ENCODE measurements around the gene PELI1. TPM values are rescaled to one million over a fixed set of nuclear protein-coding genes. Genes with fewer than 3 reads are reported as not detected.
A peak's percentile ranks its signal among the peaks of the same experiment; 100 is the strongest.

The PELI1 gene
- total and polyA plus RNA-seq, 2 of the 8 experiments (the other 6 are each of a cell fraction or from before 2014, with no cell fraction given): 21.8 to 57.1 TPM

DNA sequence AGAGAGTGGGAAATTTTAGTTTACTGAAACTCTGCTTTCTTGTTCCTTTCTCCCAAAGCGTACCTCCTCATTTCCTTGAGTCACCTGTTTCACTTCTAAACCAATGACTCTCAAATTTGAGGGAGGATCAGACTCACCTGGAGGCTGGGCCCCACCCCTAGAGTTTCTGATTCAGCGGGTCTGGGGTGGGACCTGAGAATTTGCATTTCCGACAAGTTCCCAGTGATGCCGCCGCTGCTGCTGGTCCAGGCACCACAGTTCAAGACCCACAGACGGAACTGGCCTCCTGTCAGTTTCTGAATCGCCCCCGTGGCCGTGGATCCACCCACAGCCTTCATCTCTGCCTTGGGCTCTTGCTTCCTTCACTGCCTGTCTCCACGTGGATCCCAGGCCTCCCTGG is 44.9 kb upstream of the PELI1 start:
- DNase-seq (ENCODE audit: low read depth in 1 of 2, low spot score in 2 of 2) (no peak), FAIRE-seq (no peak)
- Histone ChIP-seq H3K23me2 (ENCODE audit: low read depth, low read length) (no peaks in the 10 kb centered on the region), H3K79me1 (ENCODE audit: low read depth, low read length) (no peaks in the 10 kb centered on the region), H3K27ac (ENCODE audit: low read depth, low read length) (no peak overlapping the region), H2AK5ac (ENCODE audit: low read depth, low read length) (no peak overlapping the region), H3K4ac (replicated peaks; ENCODE audit: insufficient read length, low read depth, low read length) (no peak overlapping the region), H3K4me2 (ENCODE audit: insufficient read depth in 1 of 2, low read depth in 2 of 2, low read length in 2 of 2) (no peak overlapping the region), H3K4me3 (ENCODE audit: extremely low read depth in 1 of 4, insufficient read depth in 2 of 4, low read depth in 3 of 4, low read length in 4 of 4) (no peak overlapping the region), H3K56ac (replicated peaks; ENCODE audit: insufficient read length, low read depth, low read length) (no peak overlapping the region), H3K14ac (ENCODE audit: insufficient read length) (no peak overlapping the region), H3K9ac (replicated peaks in 1 of 4; ENCODE audit: extremely low read depth in 1 of 4, low read depth in 3 of 4, low read length in 3 of 4) (no peak overlapping the region), H4K5ac (ENCODE audit: insufficient read length, low read depth, low read length) (no peak overlapping the region), H2BK120ac (replicated peaks; ENCODE audit: low read depth, low read length) (no peak overlapping the region), H2BK5ac (ENCODE audit: low read depth, low read length) (no peak overlapping the region), H3K4me1 (replicated peaks in 1 of 4; ENCODE audit: control insufficient read depth in 3 of 4, insufficient read depth in 4 of 4, low read length in 3 of 4) (peaks cover 0 to 4% (median 3%) of the 10 kb centered on the region in 4 experiments; a peak in 5 of 7 replicates), H2BK20ac (ENCODE audit: low read length) (no peak overlapping the region), H4K91ac (replicated peaks; ENCODE audit: insufficient read length, low read length) (peak overlapping the region; percentile 44), H3K18ac (ENCODE audit: extremely low read depth, low read length) (no peak overlapping the region), H2BK12ac (ENCODE audit: low read depth, low read length) (no peak overlapping the region), H2BK15ac (ENCODE audit: low read length) (no peak overlapping the region), H3K27me3 (replicated peaks in 1 of 4; ENCODE audit: control insufficient read depth in 3 of 4, extremely low read depth in 1 of 4, insufficient read depth in 3 of 4, low read length in 3 of 4) (no peaks in the 10 kb centered on the region), H4K20me1 (replicated peaks in 1 of 2; ENCODE audit: control insufficient read depth in 1 of 2, insufficient read depth in 2 of 2, low read length in 2 of 2) (no peaks in the 10 kb centered on the region), H3K23ac (ENCODE audit: insufficient read length) (no peak overlapping the region), H2AFZ (ENCODE audit: low read length) (no peak overlapping the region), H4K8ac (ENCODE audit: extremely low read depth, insufficient read depth, low read length) (no peak overlapping the region; the same call in 1 of the 2 replicates), H3K9me3 (ENCODE audit: insufficient read depth in 2 of 2, low read depth in 1 of 2, low read length in 1 of 2) (no peaks in the 10 kb centered on the region), H3K36me3 (ENCODE audit: control insufficient read depth in 2 of 4, insufficient read depth in 4 of 4, low read length in 3 of 4) (no peaks in the 10 kb centered on the region), H3K79me2 (ENCODE audit: control insufficient read depth in 1 of 2, insufficient read depth in 2 of 2, low read length in 2 of 2) (no peaks in the 10 kb centered on the region)
- ChIA-PET CTCF (ENCODE audit: partially characterized antibody) (interaction anchor here (1.5 kb wide), 1 partner anchor 299 kb away, joined by 3 read pairs; no protein-coding TSS in a partner anchor), POLR2A (ENCODE audit: partially characterized antibody) (no interaction called here)
- 80% methylated on average over 10 of the region's 10 CpGs; no CpG with 5 or more reads in 1 of the 2 experiments for WGBS, 2 experiments (ENCODE audit: extremely low coverage in 1 of 2, insufficient coverage in 1 of 2, insufficient read length in 1 of 2, insufficient replicate concordance in 2 of 2, low coverage in 1 of 2, low lambda C conversion rate in 2 of 2, missing lambda C conversion rate in 1 of 2)
- TF ChIP-seq CTCF (IDR thresholded peaks at IDR 0.05; ENCODE audit: control extremely low read depth in 1 of 3, insufficient read depth in 1 of 3, low read depth in 1 of 3, low read length in 3 of 3) (no peak), EGR1 (IDR thresholded peaks at IDR 0.05; ENCODE audit: borderline replicate concordance, low read depth, low read length) (no peak), SP1 (IDR thresholded peaks at IDR 0.05; ENCODE audit: low read depth, low read length) (no peak), CEBPB (IDR thresholded peaks at IDR 0.05; ENCODE audit: low read depth, low read length) (no peak), CBX5 (IDR thresholded peaks at IDR 0.05; ENCODE audit: low read depth, low read length) (no peak), KDM1A (IDR thresholded peaks at IDR 0.05; ENCODE audit: borderline replicate concordance, low read length) (no peak)
